Colonic mucosa (tissue), 4 donors: Measurements from ENCODE around the gene MAP3K15. TPM values are rescaled to one million over a fixed set of nuclear protein-coding genes. Genes with fewer than 3 reads are reported as not detected.

ENCODE experiments used
- DNase-seq: peaks from one replicate; pipeline ENCODE4 v3.0.0-alpha.2; 2020
- H3K27ac ChIP-seq: fragments of 200-600 bp; one replicate; pipeline ENCODE4 v1.8.0; 2021
- H3K27me3 ChIP-seq: fragments of 200-600 bp; one replicate; pipeline ENCODE4 v1.8.0; 2021
- H3K36me3 ChIP-seq: fragments of 200-600 bp; one replicate; pipeline ENCODE4 v1.8.0; 2021
- H3K4me1 ChIP-seq: fragments of 200-600 bp; one replicate; pipeline ENCODE4 v1.8.0; 2021; ENCODE audit warnings: mild to moderate bottlenecking
- H3K4me3 ChIP-seq: fragments of 200-600 bp; one replicate; pipeline ENCODE4 v1.8.0; 2021
- H3K9ac ChIP-seq, 2 donors: one replicate each; pipeline ENCODE4 v1.7.0; 2013; ENCODE audit warnings: control low read depth in 2 of 2, low read depth in 2 of 2, low read length in 2 of 2
- H3K9me3 ChIP-seq: fragments of 200-600 bp; one replicate; pipeline ENCODE4 v1.8.0; 2021
- intact Hi-C: fragments of 100-400 bp; cut with DNase I; formaldehyde crosslinking; loops from one replicate; pipeline ENCODE4 v1.14.1; 2022
- total RNA-seq, 2 donors: library from RNA; stranded (reverse); fragmentation: NEBNext Ultra II Directional in 1 of 2; extraction: Animal tissue kit (Norgen Biotek cat#: 25700) in 1 of 2; gene quantifications; one replicate each; pipeline ENCODE4 v1.2.1, GENCODE V29; 2021
- TF ChIP-seq, protein P1 (sequence below): fragments of 200-600 bp; IDR thresholded peaks from one replicate; pipeline ENCODE4 v1.8.0; 2022; ENCODE audit warnings: antibody characterized with exemption, mild to moderate bottlenecking
- donor health status: healthy.
- donor health status: DM: no; HTN: no; CAD: no.
- donor health status: DM: no; HTN: no; CAD: no.

The MAP3K15 gene
- total RNA-seq, 2 donors from 2014 or later, result 0.25 TPM; not detected in 1

DNA sequence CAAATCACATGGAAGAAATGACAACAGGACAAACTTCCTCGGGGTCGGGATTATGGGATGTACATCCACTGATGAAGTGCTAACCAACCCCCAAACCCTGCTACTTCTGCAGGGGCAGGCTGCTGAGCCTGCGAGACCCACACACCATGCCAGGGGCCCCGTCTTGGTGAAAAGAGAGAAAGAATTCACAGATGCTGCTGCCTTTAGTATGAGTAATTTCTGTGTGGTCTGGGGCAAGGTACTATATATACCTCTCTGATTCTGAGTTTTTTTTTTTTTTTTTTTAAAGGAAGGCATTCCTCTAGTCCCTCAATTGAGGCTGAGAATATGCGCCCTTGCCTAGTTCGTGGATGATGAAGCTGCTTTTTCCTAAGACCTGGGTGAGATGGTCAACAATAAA lies 146.7 kb downstream of the MAP3K15 start:
- no peak overlapping the region for H3K4me3 ChIP-seq
- H3K27me3 ChIP-seq, result no peaks in the 10 kb centered on the region
- H3K9ac ChIP-seq, result no peak overlapping the region
- H3K9me3 ChIP-seq, result no peaks in the 10 kb centered on the region
- DNase-seq, result no peak
- intact Hi-C loops, result no loop called here
- TF ChIP-seq, protein P1, sequence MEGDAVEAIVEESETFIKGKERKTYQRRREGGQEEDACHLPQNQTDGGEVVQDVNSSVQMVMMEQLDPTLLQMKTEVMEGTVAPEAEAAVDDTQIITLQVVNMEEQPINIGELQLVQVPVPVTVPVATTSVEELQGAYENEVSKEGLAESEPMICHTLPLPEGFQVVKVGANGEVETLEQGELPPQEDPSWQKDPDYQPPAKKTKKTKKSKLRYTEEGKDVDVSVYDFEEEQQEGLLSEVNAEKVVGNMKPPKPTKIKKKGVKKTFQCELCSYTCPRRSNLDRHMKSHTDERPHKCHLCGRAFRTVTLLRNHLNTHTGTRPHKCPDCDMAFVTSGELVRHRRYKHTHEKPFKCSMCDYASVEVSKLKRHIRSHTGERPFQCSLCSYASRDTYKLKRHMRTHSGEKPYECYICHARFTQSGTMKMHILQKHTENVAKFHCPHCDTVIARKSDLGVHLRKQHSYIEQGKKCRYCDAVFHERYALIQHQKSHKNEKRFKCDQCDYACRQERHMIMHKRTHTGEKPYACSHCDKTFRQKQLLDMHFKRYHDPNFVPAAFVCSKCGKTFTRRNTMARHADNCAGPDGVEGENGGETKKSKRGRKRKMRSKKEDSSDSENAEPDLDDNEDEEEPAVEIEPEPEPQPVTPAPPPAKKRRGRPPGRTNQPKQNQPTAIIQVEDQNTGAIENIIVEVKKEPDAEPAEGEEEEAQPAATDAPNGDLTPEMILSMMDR, result no peak
- no peaks in the 10 kb centered on the region for H3K4me1 ChIP-seq
- no peaks in the 10 kb centered on the region for H3K36me3 ChIP-seq
- H3K27ac ChIP-seq, result no peak overlapping the region

DNA sequence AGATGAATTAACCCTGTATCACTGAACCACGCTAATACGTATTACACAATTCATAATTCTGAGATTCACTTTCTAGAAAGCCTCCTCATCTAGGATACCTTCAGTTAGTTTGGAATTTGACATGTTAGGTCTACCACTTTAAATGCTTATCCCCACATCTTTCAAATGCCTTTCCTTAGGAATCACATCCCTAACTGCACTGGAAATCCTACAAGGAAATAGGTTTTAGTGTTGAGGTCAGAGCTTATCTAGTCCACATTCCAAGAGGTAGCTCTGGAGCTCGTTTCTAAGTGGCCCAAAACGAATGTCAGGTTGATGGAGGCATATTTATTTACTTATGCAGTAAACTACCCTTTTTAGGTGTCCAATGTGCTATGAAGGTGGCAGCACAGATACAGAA lies 153.6 kb downstream of the MAP3K15 start:
- H3K4me3 ChIP-seq, result no peak overlapping the region
- intact Hi-C loops, result no loop called here
- no peak overlapping the region for H3K27ac ChIP-seq
- no peak for DNase-seq
- no peaks in the 10 kb centered on the region for H3K4me1 ChIP-seq
- H3K9ac ChIP-seq, result no peak overlapping the region
- TF ChIP-seq, protein P1, result no peak
- no peaks in the 10 kb centered on the region for H3K36me3 ChIP-seq
- H3K9me3 ChIP-seq, result no peaks in the 10 kb centered on the region
- H3K27me3 ChIP-seq, result no peaks in the 10 kb centered on the region

DNA sequence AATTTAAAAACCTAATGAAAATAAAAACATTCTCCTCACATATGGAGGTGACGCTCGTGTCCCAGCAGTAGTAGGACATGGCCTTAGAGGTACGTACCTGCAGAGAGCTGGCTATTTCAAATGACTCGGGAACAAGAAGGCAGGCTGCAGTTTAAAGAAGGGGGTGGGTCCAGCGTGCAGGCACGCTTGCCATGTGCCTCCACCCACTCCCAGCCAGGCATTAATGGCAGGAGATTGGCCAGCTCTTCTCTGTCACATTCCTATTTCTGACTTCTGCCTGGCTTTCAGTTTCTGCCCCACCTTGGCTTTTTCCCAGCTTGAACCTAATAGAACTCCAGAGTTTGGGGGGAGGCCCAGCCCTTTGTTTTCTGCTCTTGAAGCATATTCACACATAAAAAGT lies 154.4 kb downstream of the MAP3K15 start:
- intact Hi-C loops, result no loop called here
- H3K27me3 ChIP-seq, result no peaks in the 10 kb centered on the region
- TF ChIP-seq, protein P1, result no peak
- no peak overlapping the region for H3K27ac ChIP-seq
- no peak for DNase-seq
- no peak overlapping the region for H3K4me3 ChIP-seq
- no peak overlapping the region for H3K9ac ChIP-seq
- H3K9me3 ChIP-seq, result no peaks in the 10 kb centered on the region
- H3K4me1 ChIP-seq, result no peaks in the 10 kb centered on the region
- H3K36me3 ChIP-seq, result no peaks in the 10 kb centered on the region

DNA sequence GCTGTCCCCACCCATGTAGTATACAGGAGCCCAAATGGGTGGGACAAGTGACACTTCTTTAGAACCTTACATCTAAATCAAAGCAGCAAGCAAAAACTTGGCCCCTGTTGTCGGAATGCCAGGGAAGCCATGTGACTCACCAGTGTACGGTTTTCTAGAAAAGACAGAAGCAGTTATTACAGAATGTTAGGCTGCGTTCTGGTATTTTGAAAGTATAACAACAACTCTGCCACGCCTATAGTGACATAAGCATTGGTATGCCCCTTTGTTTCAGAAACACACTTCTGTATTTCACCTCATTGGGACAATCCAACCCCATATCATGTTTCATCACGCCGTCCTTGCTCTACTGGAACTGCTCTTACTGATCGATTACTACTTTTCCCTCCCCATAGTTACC lies 156.8 kb downstream of the MAP3K15 start:
- H3K4me3 ChIP-seq, result no peak overlapping the region
- H3K27ac ChIP-seq, result no peak overlapping the region
- no peak for DNase-seq
- H3K9ac ChIP-seq, result no peak overlapping the region
- H3K36me3 ChIP-seq, result no peaks in the 10 kb centered on the region
- no peaks in the 10 kb centered on the region for H3K9me3 ChIP-seq
- H3K27me3 ChIP-seq, result no peaks in the 10 kb centered on the region
- intact Hi-C loops, result no loop called here
- TF ChIP-seq, protein P1, result no peak
- H3K4me1 ChIP-seq, result no peaks in the 10 kb centered on the region

DNA sequence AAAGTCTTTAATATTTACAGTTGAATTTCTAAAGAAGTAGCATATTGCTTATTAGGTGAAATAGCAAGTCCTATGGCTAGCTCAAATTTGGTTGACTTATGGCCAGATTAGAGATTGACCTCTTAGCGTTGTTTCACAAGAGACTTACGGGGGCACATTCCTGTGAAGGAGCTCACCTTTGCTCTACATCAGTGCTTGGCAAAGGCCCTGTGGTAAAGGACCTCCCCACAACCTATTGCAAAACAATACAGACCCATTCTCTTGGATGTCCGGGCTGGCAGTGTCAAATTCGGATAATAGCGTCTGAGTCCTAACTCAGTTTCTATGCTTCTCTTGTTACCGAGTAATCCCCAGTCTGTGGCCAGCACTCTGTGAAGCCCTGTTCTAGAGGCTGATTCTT lies 160.7 kb downstream of the MAP3K15 start:
- H3K4me3 ChIP-seq, result no peak overlapping the region
- peaks cover 9% of the 10 kb centered on the region for H3K36me3 ChIP-seq
- TF ChIP-seq, protein P1, result no peak
- H3K27ac ChIP-seq, result no peak overlapping the region
- intact Hi-C loops, result no loop called here
- no peak for DNase-seq
- H3K9ac ChIP-seq, result no peak overlapping the region
- no peaks in the 10 kb centered on the region for H3K27me3 ChIP-seq
- H3K9me3 ChIP-seq, result no peaks in the 10 kb centered on the region
- H3K4me1 ChIP-seq, result no peaks in the 10 kb centered on the region

DNA sequence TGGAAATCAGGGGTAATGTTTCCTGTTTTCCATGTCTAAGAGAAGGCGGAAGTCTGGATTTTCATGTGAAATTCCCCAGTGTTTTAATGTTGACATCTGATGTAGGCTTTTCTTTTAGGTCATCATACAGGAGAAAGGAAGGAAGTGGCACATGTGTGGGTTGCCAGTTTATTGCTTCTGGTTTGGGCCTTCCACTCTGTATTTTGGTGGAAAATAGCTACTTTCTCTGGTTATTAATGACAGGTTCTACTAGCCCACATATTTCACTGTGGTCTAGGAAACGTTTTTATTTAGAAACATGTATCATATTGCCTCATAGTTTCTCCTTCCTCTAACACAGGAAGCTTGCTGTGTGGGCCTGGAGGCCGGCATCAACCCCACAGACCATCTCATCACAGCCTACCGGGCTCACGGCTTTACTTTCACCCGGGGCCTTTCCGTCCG lies 164.3 kb downstream of the MAP3K15 start:
- intact Hi-C loops, result no loop called here
- DNase-seq, result no peak
- H3K36me3 ChIP-seq, result peaks cover 9% of the 10 kb centered on the region
- H3K27ac ChIP-seq, result no peak overlapping the region
- no peak overlapping the region for H3K4me3 ChIP-seq
- H3K27me3 ChIP-seq, result no peaks in the 10 kb centered on the region
- H3K9ac ChIP-seq, result no peak overlapping the region
- TF ChIP-seq, protein P1, result no peak
- no peaks in the 10 kb centered on the region for H3K9me3 ChIP-seq
- H3K4me1 ChIP-seq, result no peaks in the 10 kb centered on the region
